NCI-H82 treated with DMSO at 0.1 percent for 48 hours (cell line): ENCODE measurements around the gene GSTP1.
"Not testable (repeated sequence)": the region's sequence is repeated elsewhere in the genome, so short reads cannot be mapped to it uniquely, and the experiment has no call there.

Experiments
- DNase-seq: peaks from one replicate; lab custom pipeline; 2025; ENCODE audit not compliant: unreplicated experiment; lab: John Stamatoyannopoulos, UW

Gene GSTP1

GRCh38 chr11:67583247-67584204 lies at the start of gene GSTP1:
Gene GSTP1, plus strand, starts transcription at chr11:67583812. Its CDS starts 32 bp downstream, at chr11:67583844.
- peak; percentile 60 for DNase-seq

GRCh38 chr11:67534070-67534679 lies 49.4 kb upstream of the GSTP1 start:
- no peak for DNase-seq

GRCh38 chr11:67535561-67535960 lies 48.1 kb upstream of the GSTP1 start:
- no peak for DNase-seq

- DNase-seq = no peak
Measured at GRCh38 chr11:67538306-67538705, 45.3 kb upstream of the GSTP1 start.

- DNase-seq = no peak
Measured at GRCh38 chr11:67538823-67539505, 44.6 kb upstream of the GSTP1 start.

- no peak for DNase-seq
Measured at GRCh38 chr11:67539550-67539949, 44.1 kb upstream of the GSTP1 start.

- no peak for DNase-seq
Measured at GRCh38 chr11:67541198-67541597, 42.4 kb upstream of the GSTP1 start.

- DNase-seq = no peak
Measured at GRCh38 chr11:67542169-67542568, 41.4 kb upstream of the GSTP1 start.

GRCh38 chr11:67542971-67543370 lies 40.6 kb upstream of the GSTP1 start:
- DNase-seq = no peak

GRCh38 chr11:67543585-67543984 lies 40.0 kb upstream of the GSTP1 start:
- DNase-seq = no peak

- DNase-seq = no peak
Measured at GRCh38 chr11:67544616-67545242, 38.9 kb upstream of the GSTP1 start.

GRCh38 chr11:67545280-67545679 lies 38.3 kb upstream of the GSTP1 start:
- no peak for DNase-seq

GRCh38 chr11:67548112-67548511 lies 35.5 kb upstream of the GSTP1 start:
- not testable (repeated sequence) for DNase-seq

GRCh38 chr11:67548555-67549110 lies 35.0 kb upstream of the GSTP1 start:
- DNase-seq = no peak

- DNase-seq = no peak
Measured at GRCh38 chr11:67551127-67551526, 32.5 kb upstream of the GSTP1 start.

- not testable (repeated sequence) for DNase-seq
Measured at GRCh38 chr11:67551697-67552096, 31.9 kb upstream of the GSTP1 start.

GRCh38 chr11:67556244-67556643 lies 27.4 kb upstream of the GSTP1 start:
- no peak for DNase-seq

- no peak for DNase-seq
Measured at GRCh38 chr11:67558084-67558772, 25.4 kb upstream of the GSTP1 start.

GRCh38 chr11:67561971-67562619 lies 21.5 kb upstream of the GSTP1 start:
- DNase-seq = no peak
